Cerebellar nuclear complex (tissue), 1 donor: ENCODE measurements around the gene RABGGTB.
"Not testable (repeated sequence)": the region's sequence is repeated elsewhere in the genome, so short reads cannot be mapped to it uniquely, and the experiment has no call there.

Source experiments
- DNase-seq, 2 experiments: peaks; one replicate each; lab custom pipeline; 2025; lab: John Stamatoyannopoulos, UW

RABGGTB gene

GRCh38 chr1:75785983-75786853, at the start of gene RABGGTB:
TSS of gene RABGGTB (plus strand) at chr1:75786256. CDS start at chr1:75786272, 16 bp downstream.
- DNase-seq = peak; percentile 44 to 74

GRCh38 chr1:75742047-75742625, 43.9 kb upstream of the RABGGTB start:
- no peak for DNase-seq

- no peak for DNase-seq
Observed at GRCh38 chr1:75745276-75745675, 40.8 kb upstream of the RABGGTB start.

GRCh38 chr1:75757210-75757609, 28.8 kb upstream of the RABGGTB start:
- DNase-seq = not testable (repeated sequence)

- not testable (repeated sequence) for DNase-seq
Observed at GRCh38 chr1:75758543-75758942, 27.5 kb upstream of the RABGGTB start.

- DNase-seq = no peak
Observed at GRCh38 chr1:75764057-75764655, 21.9 kb upstream of the RABGGTB start.

- DNase-seq = no peak
Observed at GRCh38 chr1:75765697-75766355, 20.2 kb upstream of the RABGGTB start.

GRCh38 chr1:75768016-75768415, 18.0 kb upstream of the RABGGTB start:
- DNase-seq = no peak

GRCh38 chr1:75770761-75771160, 15.3 kb upstream of the RABGGTB start:
- no peak for DNase-seq

GRCh38 chr1:75771978-75772377, 14.1 kb upstream of the RABGGTB start:
- DNase-seq = no peak

- not testable (repeated sequence) for DNase-seq
Observed at GRCh38 chr1:75777812-75778211, 8.2 kb upstream of the RABGGTB start.

GRCh38 chr1:75778694-75779093, 7.4 kb upstream of the RABGGTB start:
- DNase-seq = not testable (repeated sequence)

GRCh38 chr1:75780183-75780582, 5.9 kb upstream of the RABGGTB start:
- DNase-seq = not testable (repeated sequence)

GRCh38 chr1:75783920-75784319, 2.1 kb upstream of the RABGGTB start:
- not testable (repeated sequence) for DNase-seq

GRCh38 chr1:75785320-75785982, 605 bp upstream of the RABGGTB start:
- DNase-seq = no peak

- DNase-seq = no peak
Observed at GRCh38 chr1:75786901-75787493, 941 bp downstream of the RABGGTB start.

- DNase-seq = no peak
Observed at GRCh38 chr1:75787524-75787923, 1.5 kb downstream of the RABGGTB start.

- DNase-seq = no peak
Observed at GRCh38 chr1:75789988-75790387, 3.9 kb downstream of the RABGGTB start.

GRCh38 chr1:75791022-75791421, 5.0 kb downstream of the RABGGTB start:
- DNase-seq = no peak

GRCh38 chr1:75792091-75792490, 6.0 kb downstream of the RABGGTB start:
- DNase-seq = no peak

GRCh38 chr1:75794382-75794781, 8.3 kb downstream of the RABGGTB start:
- DNase-seq = no peak
